Measurements from ENCODE around the gene PPARG.

DNA sequence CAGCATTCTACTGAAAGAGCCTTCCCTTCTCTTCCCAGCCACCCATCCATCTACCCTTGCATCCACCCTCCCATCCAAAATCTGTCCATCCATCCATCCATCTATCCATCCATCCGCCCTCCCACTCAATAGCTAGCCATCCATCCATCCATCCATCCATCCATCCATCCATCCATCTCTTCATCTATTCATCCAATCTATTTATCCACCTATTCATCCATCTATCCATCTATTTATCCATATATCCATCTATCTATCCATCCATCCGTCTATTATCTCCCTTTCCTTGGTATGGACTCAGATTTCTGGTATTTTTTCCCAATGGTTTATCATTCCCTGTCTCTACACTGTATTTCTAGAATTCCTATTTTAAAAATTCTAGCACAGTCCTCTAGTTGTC is 46.1 kb upstream of the PPARG start:
- TF ChIP-seq CTCF (IDR thresholded peaks at IDR 0.05) (no peak), POLR2A (IDR thresholded peaks at IDR 0.05) (no peak)

Data from vagina (tissue), 2 donors.